ENCODE data around the gene RP2. TPM values are rescaled to one million over a fixed set of nuclear protein-coding genes. Genes with fewer than 3 reads are reported as not detected.

The RP2 gene
- total RNA-seq, 1 experiment from 2014 or later, result 5.7 TPM

- CTCF ChIA-PET, result no interaction called here
- peaks cover 2 to 28% of the 10 kb centered on the region in 2 experiments; a peak in 3 of 4 replicates for H3K4me1 ChIP-seq (ENCODE audit: control insufficient read depth in 1 of 2, insufficient read depth in 2 of 2, low read length in 2 of 2)
- ATAC-seq (no peak), DNase-seq (ENCODE audit: low read depth, low spot score) (no peak)
- 0 out of 4 replicates have a peak overlapping the region, but pooled peaks of 1 of the 2 experiments have one; percentile 26 for H3K4me3 ChIP-seq (replicated peaks in 1 of 2; ENCODE audit: low read depth in 1 of 2, low read length in 2 of 2)
- RAD21 ChIA-PET (ENCODE audit: low non-redundant PET in 1 of 2, low total read pairs in 2 of 2, uncharacterized antibody in 2 of 2, unreplicated experiment in 2 of 2), result no interaction called here
- peak overlapping the region; percentile 74 for H2AFZ ChIP-seq (ENCODE audit: low read depth, low read length, poor library complexity, severe bottlenecking)
- H3K27ac ChIP-seq (ENCODE audit: low read depth, low read length), result peak overlapping the region; percentile 38; the same call in 1 of the 2 replicates
- no peaks in the 10 kb centered on the region for H3K36me3 ChIP-seq (ENCODE audit: control insufficient read depth in 1 of 2, insufficient read depth in 2 of 2, low read length in 2 of 2)
- H3K79me2 ChIP-seq (ENCODE audit: insufficient read depth, low read length), result no peaks in the 10 kb centered on the region
- no peak for TF ChIP-seq SIN3A (IDR thresholded peaks at IDR 0.05; ENCODE audit: low read depth)
- TF ChIP-seq MAX (IDR thresholded peaks at IDR 0.05), result no peak
- TF ChIP-seq ATF3 (IDR thresholded peaks at IDR 0.05), result no peak
- TF ChIP-seq FOSL1 (IDR thresholded peaks at IDR 0.05; ENCODE audit: low read depth), result no peak
- no peak for TF ChIP-seq POLR2A (IDR thresholded peaks at IDR 0.05; ENCODE audit: borderline replicate concordance, extremely low read depth, insufficient read depth, insufficient read length)
- no peak for TF ChIP-seq SRF (IDR thresholded peaks at IDR 0.05; ENCODE audit: low read depth)
- TF ChIP-seq REST (IDR thresholded peaks at IDR 0.05; ENCODE audit: low read depth), result no peak
- TF ChIP-seq EZH2 (IDR thresholded peaks at IDR 0.05), result no peak
- no peak for TF ChIP-seq EGR1 (IDR thresholded peaks at IDR 0.05; ENCODE audit: low read depth)
- no peak for TF ChIP-seq TCF7L2 (IDR thresholded peaks at IDR 0.05; ENCODE audit: borderline replicate concordance, extremely low read depth, insufficient read depth, insufficient read length)
- TF ChIP-seq ELF1 (IDR thresholded peaks at IDR 0.05; ENCODE audit: borderline replicate concordance, low read depth), result no peak
- intact Hi-C loops (cut with micrococcal nuclease), result no loop called here
- H4K20me1 ChIP-seq (ENCODE audit: insufficient read depth), result no peaks in the 10 kb centered on the region
- H3K27me3 ChIP-seq (ENCODE audit: insufficient read depth, low read length), result no peaks in the 10 kb centered on the region
- POLR2A ChIA-PET, result no interaction called here
- H3K9ac ChIP-seq (ENCODE audit: low read length), result peak overlapping the region; percentile 27; the same call in 1 of the 2 replicates
- H3K9me3 ChIP-seq (ENCODE audit: control insufficient read depth in 1 of 2, insufficient read depth in 1 of 2, low read depth in 1 of 2, low read length in 2 of 2), result no peaks in the 10 kb centered on the region
- no peaks in the 10 kb centered on the region for H3K9me2 ChIP-seq (ENCODE audit: insufficient read depth)
- H3K4me2 ChIP-seq (ENCODE audit: low read length), result peak overlapping the region; percentile 65
- no TSS peak for BruUV-seq (replicated peaks)
Observed at GRCh38 chrX:46792810-46793188, 44.0 kb upstream of the RP2 start.

Data from HCT116 (cell line).